ENCODE results near the gene OVCH1. TPM values are rescaled to one million over a fixed set of nuclear protein-coding genes. Genes with fewer than 3 reads are reported as not detected.

OVCH1 gene
- total RNA-seq, 1 donor from 2014 or later = 2.6 TPM

DNA sequence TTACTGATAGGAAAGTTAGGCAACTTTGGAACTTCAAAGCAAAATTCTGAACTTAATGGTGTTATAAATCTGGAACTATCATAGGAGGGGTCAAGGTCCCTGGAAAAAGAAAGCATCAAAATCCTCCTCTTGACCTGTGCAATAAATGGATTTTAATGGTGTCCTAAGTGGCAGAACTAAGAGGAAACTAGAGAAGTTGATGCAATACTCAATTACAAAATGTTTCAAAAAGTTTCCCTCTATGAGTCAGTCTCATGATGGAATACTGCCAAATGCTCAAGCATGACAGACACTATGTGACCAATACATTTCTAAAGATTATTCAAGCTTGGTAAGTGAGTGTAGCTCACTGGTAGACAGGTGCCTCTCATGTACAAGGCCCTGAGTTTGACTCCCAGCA is 68.9 kb downstream of the OVCH1 start:
- Histone ChIP-seq H3K27ac (no peak overlapping the region), H3K27me3 (no peaks in the 10 kb centered on the region), H3K36me3 (no peaks in the 10 kb centered on the region), H3K9me3 (no peaks in the 10 kb centered on the region), H3K4me1 (no peaks in the 10 kb centered on the region), H3K4me3 (no peak overlapping the region)
- TF ChIP-seq, protein P1, sequence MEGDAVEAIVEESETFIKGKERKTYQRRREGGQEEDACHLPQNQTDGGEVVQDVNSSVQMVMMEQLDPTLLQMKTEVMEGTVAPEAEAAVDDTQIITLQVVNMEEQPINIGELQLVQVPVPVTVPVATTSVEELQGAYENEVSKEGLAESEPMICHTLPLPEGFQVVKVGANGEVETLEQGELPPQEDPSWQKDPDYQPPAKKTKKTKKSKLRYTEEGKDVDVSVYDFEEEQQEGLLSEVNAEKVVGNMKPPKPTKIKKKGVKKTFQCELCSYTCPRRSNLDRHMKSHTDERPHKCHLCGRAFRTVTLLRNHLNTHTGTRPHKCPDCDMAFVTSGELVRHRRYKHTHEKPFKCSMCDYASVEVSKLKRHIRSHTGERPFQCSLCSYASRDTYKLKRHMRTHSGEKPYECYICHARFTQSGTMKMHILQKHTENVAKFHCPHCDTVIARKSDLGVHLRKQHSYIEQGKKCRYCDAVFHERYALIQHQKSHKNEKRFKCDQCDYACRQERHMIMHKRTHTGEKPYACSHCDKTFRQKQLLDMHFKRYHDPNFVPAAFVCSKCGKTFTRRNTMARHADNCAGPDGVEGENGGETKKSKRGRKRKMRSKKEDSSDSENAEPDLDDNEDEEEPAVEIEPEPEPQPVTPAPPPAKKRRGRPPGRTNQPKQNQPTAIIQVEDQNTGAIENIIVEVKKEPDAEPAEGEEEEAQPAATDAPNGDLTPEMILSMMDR (IDR thresholded peaks at IDR 0.05) = no peak
- DNase-seq (ENCODE audit: low spot score in 2 of 2) = no peak
- intact Hi-C loops (cut with DNase I) = no loop called here

DNA sequence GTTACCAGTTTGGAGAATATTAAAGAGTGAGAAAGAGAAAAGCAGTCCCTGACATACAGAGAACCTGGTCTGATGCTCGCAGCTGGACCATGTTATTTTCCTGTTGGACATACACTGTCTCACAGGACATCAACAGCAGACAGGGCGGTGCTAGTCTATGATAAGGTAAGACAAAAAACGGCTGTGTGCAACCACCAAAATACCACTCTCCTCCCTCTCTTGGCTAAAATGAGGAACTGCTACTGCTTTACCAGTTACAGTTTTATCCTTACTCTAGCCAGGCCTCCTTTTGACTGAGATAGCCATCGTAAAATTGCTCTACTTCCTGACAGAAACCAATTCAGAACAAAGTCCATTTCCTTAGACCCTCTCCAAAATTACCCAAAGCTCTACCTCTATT is 69.5 kb downstream of the OVCH1 start:
- Histone ChIP-seq H3K27ac (no peak overlapping the region), H3K4me3 (no peak overlapping the region), H3K36me3 (no peaks in the 10 kb centered on the region), H3K4me1 (no peaks in the 10 kb centered on the region), H3K9me3 (no peaks in the 10 kb centered on the region), H3K27me3 (no peaks in the 10 kb centered on the region)
- no peak for DNase-seq (ENCODE audit: low spot score in 2 of 2)
- intact Hi-C loops (cut with DNase I) = no loop called here
- TF ChIP-seq, protein P1 (IDR thresholded peaks at IDR 0.05) = no peak

DNA sequence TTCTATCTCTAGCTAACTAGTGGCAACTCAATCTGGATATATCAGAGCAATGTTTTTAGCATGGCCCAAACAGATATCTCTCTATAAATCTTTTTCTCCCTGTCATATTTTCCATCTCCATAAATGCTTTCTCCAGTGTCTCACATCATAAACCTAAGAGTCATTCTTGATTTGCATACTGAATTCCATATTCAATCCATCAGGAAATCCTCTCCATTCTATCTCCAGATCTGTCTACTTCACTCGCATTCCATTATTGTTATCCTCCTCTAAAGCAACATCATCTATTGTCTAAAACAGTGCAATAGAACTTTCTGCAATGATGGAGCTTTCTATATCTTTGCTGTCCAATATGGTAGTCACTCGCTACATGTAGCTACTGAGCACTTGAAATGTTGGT is 71.0 kb downstream of the OVCH1 start:
- no peak for DNase-seq (ENCODE audit: low spot score in 2 of 2)
- no peaks in the 10 kb centered on the region for H3K36me3 ChIP-seq
- TF ChIP-seq, protein P1 (IDR thresholded peaks at IDR 0.05) = no peak
- H3K9me3 ChIP-seq = no peaks in the 10 kb centered on the region
- no peak overlapping the region for H3K27ac ChIP-seq
- no peaks in the 10 kb centered on the region for H3K4me1 ChIP-seq
- no peak overlapping the region for H3K4me3 ChIP-seq
- intact Hi-C loops (cut with DNase I) = no loop called here
- no peaks in the 10 kb centered on the region for H3K27me3 ChIP-seq

DNA sequence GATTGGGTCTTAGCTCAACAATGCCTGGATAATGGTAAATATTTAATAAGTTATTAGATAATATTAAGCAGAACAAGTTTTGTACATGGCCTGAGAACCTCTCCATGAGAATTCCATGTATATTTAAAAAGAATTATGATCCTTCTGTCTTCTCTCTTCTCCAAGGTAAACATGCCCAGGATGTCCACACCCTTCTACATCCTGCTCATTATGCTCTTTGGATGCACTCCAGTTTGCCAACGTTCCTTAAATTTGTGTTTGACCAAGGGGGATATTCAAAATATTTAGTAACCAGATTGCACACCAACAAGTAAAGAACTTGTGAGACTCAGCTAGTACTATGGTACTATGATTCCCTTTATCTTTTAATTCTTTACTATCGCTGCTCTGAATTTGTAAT is 71.8 kb downstream of the OVCH1 start:
- no peak for DNase-seq (ENCODE audit: low spot score in 2 of 2)
- Histone ChIP-seq H3K4me3 (no peak overlapping the region), H3K27me3 (no peaks in the 10 kb centered on the region), H3K27ac (no peak overlapping the region), H3K36me3 (no peaks in the 10 kb centered on the region), H3K9me3 (no peaks in the 10 kb centered on the region), H3K4me1 (no peaks in the 10 kb centered on the region)
- TF ChIP-seq, protein P1 (IDR thresholded peaks at IDR 0.05) = no peak
- intact Hi-C loops (cut with DNase I) = no loop called here

DNA sequence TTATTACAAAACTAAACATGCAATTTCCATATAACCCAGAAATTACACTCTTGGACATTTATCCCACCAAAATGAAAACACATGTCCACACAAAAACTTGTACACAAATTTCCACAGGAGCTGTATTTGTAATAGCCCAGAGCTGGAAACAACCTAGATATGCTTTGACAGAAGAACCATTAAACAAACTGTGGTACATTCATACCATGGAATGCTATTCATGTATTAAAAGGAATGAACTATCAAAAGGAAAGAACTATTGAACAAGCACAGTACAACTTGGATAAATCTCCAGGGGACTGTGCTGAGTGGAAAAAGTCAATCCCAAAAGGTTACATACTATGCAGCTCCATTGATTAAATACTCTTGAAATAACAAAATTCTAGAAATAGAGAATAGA is 80.7 kb downstream of the OVCH1 start:
- no peak for DNase-seq (ENCODE audit: low spot score in 2 of 2)
- TF ChIP-seq, protein P1 (IDR thresholded peaks at IDR 0.05) = no peak
- H3K4me3 ChIP-seq = no peak overlapping the region
- H3K36me3 ChIP-seq = no peaks in the 10 kb centered on the region
- no peaks in the 10 kb centered on the region for H3K9me3 ChIP-seq
- H3K4me1 ChIP-seq = no peaks in the 10 kb centered on the region
- no peaks in the 10 kb centered on the region for H3K27me3 ChIP-seq
- intact Hi-C loops (cut with DNase I) = no loop called here
- H3K27ac ChIP-seq = no peak overlapping the region

DNA sequence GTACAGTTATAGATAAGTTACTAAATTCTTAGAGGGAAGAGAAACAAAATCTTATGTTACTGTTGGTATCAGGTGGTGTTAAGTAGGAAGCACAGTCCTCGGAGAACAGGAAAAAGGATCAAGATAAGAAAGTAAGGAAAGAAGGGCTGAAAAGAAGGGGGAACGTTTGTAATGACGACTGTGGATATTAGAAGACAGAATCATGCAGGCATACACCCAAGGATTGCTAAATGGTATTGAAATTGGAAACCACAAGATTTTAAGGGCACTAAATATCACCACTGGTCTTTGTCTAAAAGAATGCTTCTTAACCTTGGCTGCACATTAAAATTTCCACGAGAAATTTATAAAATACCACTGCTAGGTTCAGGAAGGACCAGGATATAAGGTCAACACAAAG is 82.4 kb downstream of the OVCH1 start:
- no peak for DNase-seq (ENCODE audit: low spot score in 2 of 2)
- no peaks in the 10 kb centered on the region for H3K9me3 ChIP-seq
- no peaks in the 10 kb centered on the region for H3K4me1 ChIP-seq
- H3K36me3 ChIP-seq = no peaks in the 10 kb centered on the region
- no peak overlapping the region for H3K27ac ChIP-seq
- intact Hi-C loops (cut with DNase I) = no loop called here
- no peak overlapping the region for H3K4me3 ChIP-seq
- TF ChIP-seq, protein P1 (IDR thresholded peaks at IDR 0.05) = no peak
- no peaks in the 10 kb centered on the region for H3K27me3 ChIP-seq

All from ascending aorta (tissue), 2 donors.